CD4-positive, alpha-beta memory T cell (primary cell): ENCODE results near the gene MDH1. TPM values are rescaled to one million over a fixed set of nuclear protein-coding genes. Genes with fewer than 3 reads are reported as not detected.

Experiments
- CTCF ChIA-PET: fragments of 350-600 bp; sonication (Branson Sonifier 250); formaldehyde crosslinking; loops from one replicate; lab custom pipeline; 2021; ENCODE audit warnings: inconsistent platforms; ENCODE audit not compliant: partially characterized antibody; lab: Charles Lee
- POLR2A ChIA-PET: fragments of 350-600 bp; sonication (Branson Sonifier 250); formaldehyde crosslinking; loops from one replicate; lab custom pipeline; 2021; ENCODE audit not compliant: partially characterized antibody; lab: Charles Lee
- DNase-seq, 5 donors: peaks; one replicate each; pipeline versions ENCODE4 v3.0.0 to v3.0.0-alpha.2; 2020 to 2022; ENCODE audit warnings: mixed read lengths in 1 of 5
- H3K27ac ChIP-seq: one replicate; pipeline ENCODE4 v1.7.0; 2013; ENCODE audit warnings: low read depth, low read length
- H3K27me3 ChIP-seq: 2 replicates; pipeline ENCODE4 v1.7.0; 2013; ENCODE audit warnings: mild to moderate bottlenecking, low read length, moderate library complexity; ENCODE audit not compliant: insufficient read depth
- H3K36me3 ChIP-seq: 2 replicates; pipeline ENCODE4 v1.7.0; 2013; ENCODE audit warnings: mild to moderate bottlenecking, low read length, moderate library complexity; ENCODE audit not compliant: insufficient read depth
- H3K4me1 ChIP-seq: 2 replicates; pipeline ENCODE4 v1.7.0; 2013; ENCODE audit warnings: mild to moderate bottlenecking, low read length, moderate library complexity; ENCODE audit not compliant: insufficient read depth
- H3K4me3 ChIP-seq, 2 donors: one replicate each; pipeline ENCODE4 v1.7.0; 2013; ENCODE audit warnings: low read length in 2 of 2, mild to moderate bottlenecking in 1 of 2
- H3K9me3 ChIP-seq, 2 donors: one replicate each; pipeline ENCODE4 v1.7.0; 2013; ENCODE audit warnings: low read length in 2 of 2, control low read depth in 1 of 2; ENCODE audit not compliant: control insufficient read depth in 1 of 2
- H3K27ac Mint-ChIP-seq, 7 donors: one replicate each; pipeline ENCODE4 v1.8.0; 2020 to 2021; ENCODE audit warnings: mixed read lengths in 7 of 7, mild to moderate bottlenecking in 6 of 7, inconsistent platforms in 3 of 7, moderate library complexity in 3 of 7
- H3K27me3 Mint-ChIP-seq, 2 donors: one replicate each; pipeline ENCODE4 v1.8.0; 2020 to 2021; ENCODE audit warnings: mixed read lengths in 2 of 2
- H3K36me3 Mint-ChIP-seq, 2 donors: one replicate each; pipeline ENCODE4 v1.8.0; 2020 to 2021; ENCODE audit warnings: mixed read lengths in 2 of 2, inconsistent platforms in 1 of 2, mild to moderate bottlenecking in 1 of 2
- H3K4me1 Mint-ChIP-seq, 4 donors: one replicate each; pipeline ENCODE4 v1.8.0; 2020 to 2021; ENCODE audit warnings: mixed read lengths in 4 of 4, mild to moderate bottlenecking in 1 of 4
- H3K4me3 Mint-ChIP-seq, 8 donors: one replicate each; pipeline ENCODE4 v1.8.0; 2020 to 2021; ENCODE audit warnings: mixed read lengths in 8 of 8, mild to moderate bottlenecking in 7 of 8, moderate library complexity in 6 of 8, inconsistent platforms in 3 of 8
- H3K9me3 Mint-ChIP-seq, 8 donors: one replicate each; pipeline ENCODE4 v1.8.0; 2020 to 2021; ENCODE audit warnings: mixed read lengths in 8 of 8, mild to moderate bottlenecking in 5 of 8, inconsistent platforms in 3 of 8, moderate library complexity in 1 of 8
- intact Hi-C: fragments of 100-400 bp; cut with micrococcal nuclease; formaldehyde crosslinking; loops from one replicate; pipeline ENCODE4 v1.15.1; 2023
- polyA plus RNA-seq, 2 donors: library from polyadenylated mRNA; unstranded; fragments of 300-500 nt; fragmentation: Illumina TruSeq; gene quantifications; one replicate each; pipeline ENCODE4 v1.2.3, GENCODE V29; 2021
- total RNA-seq, 2 experiments: library from RNA; stranded (reverse); gene quantifications; one replicate each; pipeline ENCODE4 v1.2.3, GENCODE V29; 2021

The MDH1 gene
- total and polyA plus RNA-seq, 4 experiments from 2014 or later: 93.8 to 380 (median 162) TPM

DNA sequence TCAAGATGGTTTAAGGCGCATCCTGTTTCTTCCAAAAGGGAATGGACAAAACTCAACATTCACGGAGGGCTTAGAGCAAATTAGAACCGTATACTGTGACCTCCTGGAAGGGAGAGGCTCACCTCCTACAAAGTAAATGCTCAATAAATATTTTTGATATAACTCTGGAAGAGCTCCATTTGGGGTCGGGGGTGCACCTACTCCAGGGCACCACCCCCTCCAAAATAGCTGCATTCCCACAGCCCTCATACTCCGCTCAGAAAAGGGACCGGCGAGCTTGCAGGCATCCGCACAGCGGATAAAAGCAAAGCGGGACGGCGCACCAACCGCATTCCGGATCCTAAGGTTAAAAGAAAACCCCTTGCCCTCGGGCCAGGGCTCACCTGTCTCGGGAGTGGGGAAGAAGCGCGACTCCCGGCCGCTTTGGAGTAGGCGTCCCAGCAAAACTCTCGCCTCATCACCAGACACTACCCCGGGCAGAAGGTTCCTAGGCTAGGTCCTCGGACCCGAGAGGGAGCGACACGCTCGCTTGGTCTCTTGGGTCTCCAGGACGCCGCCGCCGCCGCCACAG lies 864 bp upstream of the MDH1 start:
- peaks cover 0 to 2% (median 0%) of the 10 kb centered on the region in 8 donors for H3K9me3 Mint-ChIP-seq
- peaks cover 18 to 50% (median 40%) of the 10 kb centered on the region in 4 donors for H3K4me1 Mint-ChIP-seq

DNA sequence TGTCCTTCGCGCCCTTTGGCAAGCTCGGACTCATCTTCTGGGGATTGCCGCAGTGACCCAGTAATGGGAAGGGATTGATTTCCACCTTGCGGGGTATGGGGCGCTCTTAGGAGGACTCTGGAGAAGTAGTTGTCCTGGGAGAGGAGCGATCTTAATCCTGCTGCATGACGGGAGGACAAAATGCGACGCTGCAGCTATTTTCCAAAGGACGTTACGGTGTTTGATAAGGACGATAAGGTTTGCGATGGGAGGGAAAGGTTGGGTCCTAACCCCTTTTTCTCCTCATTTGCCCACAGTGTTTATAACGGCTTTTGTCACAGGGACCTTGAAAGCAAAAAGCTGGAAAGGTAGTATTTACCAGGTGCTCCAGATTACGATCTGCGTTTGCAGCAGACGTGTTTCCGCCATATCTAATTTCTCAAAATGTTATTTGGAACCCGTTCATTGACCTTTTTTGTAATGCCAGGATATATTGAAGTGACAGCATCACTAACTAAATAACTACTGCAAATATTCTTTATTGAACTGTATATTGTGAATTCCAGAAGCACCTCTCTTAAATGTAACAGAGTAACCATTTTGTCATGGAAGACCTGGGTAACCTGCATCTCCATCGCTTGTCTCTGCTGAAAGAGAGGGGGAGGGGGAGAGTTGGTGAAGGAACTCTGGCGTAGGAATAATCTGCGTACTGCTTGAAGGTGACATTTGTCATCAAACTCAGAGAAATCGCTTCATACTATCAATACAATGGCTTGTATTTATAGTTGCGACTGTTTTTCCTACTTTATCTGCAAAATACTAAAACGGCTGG lies 590 bp downstream of the MDH1 start:
- H3K4me3 ChIP-seq: peak overlapping the region; percentile 78 to 96
- H3K36me3 ChIP-seq: peaks cover 6% of the 10 kb centered on the region
- H3K36me3 Mint-ChIP-seq: peaks cover 4 to 27% of the 10 kb centered on the region in 2 donors
- no peaks in the 10 kb centered on the region for H3K27me3 ChIP-seq
- DNase-seq: peak in 2 of 5 donors; percentile 16 to 44
- ChIA-PET POLR2A (interaction anchor here (1.0 to 4.6 kb wide), 17 partner anchors 11 to 1684 kb away, joined by 3 to 33 read pairs (median 3); partner anchors contain the start of genes ACTR2, AFTPH, COMMD1 and RAB1A), CTCF (interaction anchor here (2.2 kb wide), 1 partner anchor 271 kb away, joined by 8 read pairs; no protein-coding TSS in a partner anchor)
- peaks cover 32% of the 10 kb centered on the region for H3K4me1 ChIP-seq
- peak overlapping the region; percentile 89 to 96 (median 95) for H3K4me3 Mint-ChIP-seq
- no peaks in the 10 kb centered on the region for H3K27me3 Mint-ChIP-seq
- peak overlapping the region; percentile 92 to 99 (median 98) for H3K27ac Mint-ChIP-seq
- intact Hi-C loops: loop anchor here (2.0 kb wide), 2 partner anchors 271 to 1539 kb away; no protein-coding TSS in a partner anchor
- no peaks in the 10 kb centered on the region for H3K9me3 ChIP-seq
- H3K27ac ChIP-seq: peak overlapping the region; percentile 82
- H3K4me1 Mint-ChIP-seq: peaks cover 22 to 59% (median 48%) of the 10 kb centered on the region in 4 donors
- peaks cover 0 to 2% (median 0%) of the 10 kb centered on the region in 8 donors for H3K9me3 Mint-ChIP-seq

More for the DNA sequence above, 864 bp upstream of the MDH1 start:
- Mint-ChIP-seq H3K27me3 (no peaks in the 10 kb centered on the region), H3K36me3 (peaks cover 0 to 20% of the 10 kb centered on the region in 2 donors), H3K27ac (peak overlapping the region; percentile 92 to 99 (median 98)), H3K4me3 (peak overlapping the region; percentile 89 to 96 (median 95))
- CTCF ChIA-PET: interaction anchor here (0.9 to 2.2 kb wide), 6 partner anchors 9 to 273 kb away, joined by 3 to 8 read pairs (median 3); no protein-coding TSS in a partner anchor
- Histone ChIP-seq H3K9me3 (no peaks in the 10 kb centered on the region), H3K4me1 (peaks cover 32% of the 10 kb centered on the region), H3K4me3 (peak overlapping the region; percentile 78 to 96), H3K36me3 (peaks cover 6% of the 10 kb centered on the region), H3K27me3 (no peaks in the 10 kb centered on the region), H3K27ac (peak overlapping the region; percentile 82)
- no peak for DNase-seq
- intact Hi-C loops: loop anchor here (1.0 to 2.0 kb wide), 6 partner anchors 252 to 1541 kb away; partner anchors contain the start of genes AFTPH, EHBP1 and PELI1
- POLR2A ChIA-PET: interaction anchor here (0.6 to 4.6 kb wide), 22 partner anchors 12 to 1683 kb away, joined by 3 to 33 read pairs (median 3); partner anchors contain the start of genes ACTR2, AFTPH, COMMD1 and RAB1A

DNA sequence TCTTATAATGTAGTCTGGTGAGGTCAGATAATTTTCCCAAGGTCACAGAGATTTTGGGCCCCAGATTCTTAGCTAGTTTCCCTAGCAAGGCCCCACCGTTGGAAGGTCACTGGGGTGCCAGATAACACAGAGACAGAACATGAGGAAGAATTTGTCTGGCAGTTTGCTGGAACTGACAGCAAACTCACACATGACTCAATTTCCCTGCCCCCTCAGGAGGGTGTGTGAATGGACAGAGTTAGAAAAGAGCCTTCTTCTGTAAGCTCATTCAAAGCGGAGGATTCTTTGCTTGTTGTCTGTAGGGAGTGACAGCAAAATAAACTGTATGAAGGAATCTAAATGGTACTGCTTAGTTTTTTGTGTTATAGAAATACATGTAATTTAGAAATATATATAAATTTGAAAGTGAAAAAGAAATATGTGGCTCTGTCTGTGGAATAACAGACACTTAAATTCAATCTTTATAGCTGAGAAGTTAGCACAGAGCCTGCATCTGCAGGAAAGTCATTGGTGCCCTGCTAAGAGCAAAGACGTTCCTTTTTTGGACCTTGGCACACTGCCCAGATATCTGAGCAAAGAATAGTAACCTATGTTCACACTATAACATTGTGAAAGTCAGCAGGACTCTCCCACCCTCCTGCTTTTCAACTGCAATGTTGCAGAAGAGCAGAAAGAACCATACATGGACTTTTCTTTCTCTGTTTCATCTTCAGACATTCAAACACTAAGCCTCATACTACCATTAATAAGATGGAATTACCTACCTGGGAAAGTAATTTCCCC lies 2.1 kb downstream of the MDH1 start:
- Mint-ChIP-seq H3K36me3 (peaks cover 9 to 39% of the 10 kb centered on the region in 2 donors), H3K4me3 (peak overlapping the region in 5 of 8 donors; percentile 5 to 96 (median 89)), H3K9me3 (peaks cover 0 to 2% (median 0%) of the 10 kb centered on the region in 8 donors), H3K27me3 (no peaks in the 10 kb centered on the region), H3K27ac (peak overlapping the region in 6 of 7 donors; percentile 4 to 92 (median 30)), H3K4me1 (peaks cover 22 to 59% (median 48%) of the 10 kb centered on the region in 4 donors)
- no peaks in the 10 kb centered on the region for H3K27me3 ChIP-seq
- H3K4me1 ChIP-seq: peaks cover 32% of the 10 kb centered on the region
- POLR2A ChIA-PET: interaction anchor here (4.6 kb wide), 1 partner anchor 250 kb away, joined by 33 read pairs; the partner anchor contains the start of gene UGP2
- H3K27ac ChIP-seq: no peak overlapping the region
- no peaks in the 10 kb centered on the region for H3K9me3 ChIP-seq
- H3K4me3 ChIP-seq: no peak overlapping the region
- DNase-seq: no peak
- intact Hi-C loops: no loop called here
- peaks cover 10% of the 10 kb centered on the region for H3K36me3 ChIP-seq
- CTCF ChIA-PET: no interaction called here

DNA sequence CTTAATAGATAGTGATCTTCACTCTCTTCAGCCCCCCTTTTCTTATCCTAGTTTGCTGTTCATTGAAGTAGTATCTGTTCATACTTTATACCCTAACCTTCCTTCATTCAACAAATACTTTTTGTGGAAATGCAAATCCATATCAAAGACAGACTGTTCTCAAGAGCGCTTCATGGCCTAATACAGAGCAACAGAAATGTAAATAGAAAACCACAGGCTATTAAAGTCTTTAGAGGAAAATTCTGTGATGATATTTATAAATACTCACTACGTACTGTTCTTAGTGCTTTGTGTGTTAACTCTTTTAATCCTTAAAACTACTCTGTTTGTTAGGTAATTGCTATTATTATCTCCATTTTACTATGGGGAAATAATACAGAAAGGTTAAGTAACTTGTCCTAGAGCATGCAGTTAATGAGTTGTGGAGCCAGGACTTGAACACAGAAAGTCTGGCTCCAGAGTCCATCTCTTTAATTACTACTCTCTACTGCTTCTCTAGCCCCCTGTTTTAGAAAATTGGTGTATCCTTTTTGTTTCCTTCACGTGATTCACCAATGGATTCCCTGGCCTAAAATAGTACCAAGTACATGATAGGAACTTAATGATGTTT lies 2.9 kb downstream of the MDH1 start:
- no peak for DNase-seq
- Histone ChIP-seq H3K9me3 (no peaks in the 10 kb centered on the region), H3K36me3 (peaks cover 15% of the 10 kb centered on the region), H3K27me3 (no peaks in the 10 kb centered on the region), H3K4me1 (peaks cover 32% of the 10 kb centered on the region), H3K27ac (no peak overlapping the region), H3K4me3 (no peak overlapping the region)
- Mint-ChIP-seq H3K27ac (peak overlapping the region in 2 of 7 donors; percentile 13 to 92), H3K4me1 (peaks cover 24 to 63% (median 50%) of the 10 kb centered on the region in 4 donors), H3K36me3 (peaks cover 15 to 46% of the 10 kb centered on the region in 2 donors), H3K4me3 (peak overlapping the region in 3 of 8 donors; percentile 0 to 46 (median 5)), H3K9me3 (peaks cover 0 to 2% (median 0%) of the 10 kb centered on the region in 8 donors), H3K27me3 (no peaks in the 10 kb centered on the region)
- ChIA-PET CTCF (no interaction called here), POLR2A (no interaction called here)
- intact Hi-C loops: no loop called here

DNA sequence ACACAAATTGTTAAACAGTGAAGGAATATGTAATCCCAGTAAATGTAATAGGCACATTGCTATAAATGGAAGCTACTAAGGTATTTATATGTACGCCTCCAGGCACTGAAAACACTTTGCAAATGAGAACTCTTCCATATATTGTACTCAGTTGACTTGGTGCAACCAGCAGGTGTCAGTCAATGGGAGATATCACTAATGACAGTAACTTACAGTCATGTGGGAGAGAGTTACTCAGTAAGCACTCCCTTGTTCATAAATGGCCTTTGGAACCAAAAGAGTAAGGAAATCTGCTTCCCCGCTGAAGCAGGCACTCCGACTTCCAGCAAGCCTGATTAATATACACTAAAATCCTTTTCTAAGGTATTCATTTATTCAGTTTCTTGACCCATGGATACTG lies 5.9 kb downstream of the MDH1 start:
- no peak overlapping the region for H3K4me3 ChIP-seq
- H3K36me3 Mint-ChIP-seq: peaks cover 25 to 46% of the 10 kb centered on the region in 2 donors
- no peaks in the 10 kb centered on the region for H3K9me3 Mint-ChIP-seq
- no peaks in the 10 kb centered on the region for H3K27me3 ChIP-seq
- peak overlapping the region in 1 of 7 donors; percentile 29 for H3K27ac Mint-ChIP-seq
- intact Hi-C loops: no loop called here
- H3K27me3 Mint-ChIP-seq: no peaks in the 10 kb centered on the region
- peaks cover 18% of the 10 kb centered on the region for H3K4me1 ChIP-seq
- no peaks in the 10 kb centered on the region for H3K9me3 ChIP-seq
- H3K4me3 Mint-ChIP-seq: no peak overlapping the region
- H3K27ac ChIP-seq: no peak overlapping the region
- POLR2A ChIA-PET: no interaction called here
- peaks cover 23% of the 10 kb centered on the region for H3K36me3 ChIP-seq
- peaks cover 18 to 41% (median 30%) of the 10 kb centered on the region in 4 donors for H3K4me1 Mint-ChIP-seq
- DNase-seq: no peak
- CTCF ChIA-PET: no interaction called here

DNA sequence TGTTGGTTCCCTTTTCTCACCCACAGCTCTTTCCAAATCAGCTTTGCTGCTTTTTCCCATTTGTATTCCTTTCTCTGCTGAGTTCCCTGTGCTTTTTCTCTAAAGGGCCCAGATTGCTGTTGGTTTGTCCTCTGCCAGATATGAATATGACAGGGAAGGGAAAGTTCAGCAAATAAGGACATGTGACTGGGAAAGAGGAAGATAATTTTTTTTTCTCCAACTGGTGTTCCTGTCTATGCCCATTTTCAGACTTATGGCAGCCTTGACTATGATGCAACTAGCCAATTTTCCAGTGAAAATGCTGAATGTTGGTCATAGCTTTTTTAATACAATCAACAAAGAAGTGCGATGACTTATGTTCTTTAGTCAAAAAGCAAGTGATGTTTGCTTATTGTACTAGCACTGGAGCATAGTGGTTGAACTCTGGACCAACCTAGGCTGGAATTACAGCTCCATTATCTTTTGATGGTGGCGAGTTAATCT lies 7.7 kb downstream of the MDH1 start:
- CTCF ChIA-PET: interaction anchor here (1.2 kb wide), 1 partner anchor 9 kb away, joined by 4 read pairs; no protein-coding TSS in a partner anchor
- intact Hi-C loops: no loop called here

More for the DNA sequence above, 7.7 kb downstream of the MDH1 start:
- Histone ChIP-seq H3K27me3 (no peaks in the 10 kb centered on the region), H3K27ac (no peak overlapping the region), H3K9me3 (no peaks in the 10 kb centered on the region), H3K4me1 (peaks cover 2% of the 10 kb centered on the region), H3K36me3 (peaks cover 38% of the 10 kb centered on the region), H3K4me3 (no peak overlapping the region)
- Mint-ChIP-seq H3K4me1 (peaks cover 10 to 24% (median 18%) of the 10 kb centered on the region in 4 donors), H3K9me3 (no peaks in the 10 kb centered on the region), H3K27me3 (no peaks in the 10 kb centered on the region), H3K36me3 (peaks cover 39 to 58% of the 10 kb centered on the region in 2 donors), H3K27ac (peak overlapping the region in 1 of 7 donors; percentile 42), H3K4me3 (no peak overlapping the region)
- POLR2A ChIA-PET: no interaction called here
- no peak for DNase-seq
